H9 (cell line): ENCODE results near the gene LRRC17. TPM values are rescaled to one million over a fixed set of nuclear protein-coding genes. Genes with fewer than 3 reads are reported as not detected.

Experiments used
- DNase-seq: peaks from one replicate; pipeline ENCODE4 v3.0.0-alpha.2; 2017
- H2AFZ ChIP-seq: one replicate; pipeline ENCODE4 v1.6.1; 2013; ENCODE audit warnings: mild to moderate bottlenecking, low read length, control low read depth, moderate library complexity
- H2AK5ac ChIP-seq: 2 replicates; pipeline ENCODE4 v1.6.1; 2013; ENCODE audit warnings: low read length, control low read depth, mixed read lengths; ENCODE audit not compliant: insufficient read length
- H2BK120ac ChIP-seq: one replicate; pipeline ENCODE4 v1.6.1; 2013; ENCODE audit warnings: low read depth, mild to moderate bottlenecking, low read length, control low read depth, inconsistent platforms; ENCODE audit not compliant: poor library complexity, severe bottlenecking
- H2BK12ac ChIP-seq: 2 replicates; pipeline ENCODE4 v1.6.1; 2013; ENCODE audit warnings: low read length, control low read depth, mixed read lengths, low read depth; ENCODE audit not compliant: insufficient read length
- H2BK15ac ChIP-seq: 2 replicates; pipeline ENCODE4 v1.6.1; 2013; ENCODE audit warnings: low read depth, low read length, control low read depth
- H2BK20ac ChIP-seq: one replicate; pipeline ENCODE4 v1.6.1; 2013; ENCODE audit warnings: low read depth, mild to moderate bottlenecking, low read length, control low read depth, inconsistent platforms; ENCODE audit not compliant: poor library complexity, severe bottlenecking
- H2BK5ac ChIP-seq: 2 replicates; pipeline ENCODE4 v1.6.1; 2013; ENCODE audit warnings: low read length, control low read depth, mixed read lengths; ENCODE audit not compliant: insufficient read length
- H3K14ac ChIP-seq: 2 replicates; pipeline ENCODE4 v1.6.1; 2013; ENCODE audit warnings: low read length, control low read depth; ENCODE audit not compliant: insufficient read depth
- H3K18ac ChIP-seq: 2 replicates; pipeline ENCODE4 v1.6.1; 2013; ENCODE audit warnings: low read depth, mild to moderate bottlenecking, mixed read lengths, low read length, control low read depth; ENCODE audit not compliant: insufficient read length
- H3K23ac ChIP-seq: 2 replicates; pipeline ENCODE4 v1.6.1; 2013; ENCODE audit warnings: low read length, control low read depth, mixed read lengths, low read depth; ENCODE audit not compliant: insufficient read length
- H3K23me2 ChIP-seq: 2 replicates; pipeline ENCODE4 v1.6.1; 2013; ENCODE audit warnings: low read depth, mild to moderate bottlenecking, mixed read lengths, low read length, control low read depth; ENCODE audit not compliant: insufficient read length, poor library complexity, severe bottlenecking
- H3K27ac ChIP-seq: 2 replicates; pipeline ENCODE4 v1.5.1; 2013; ENCODE audit warnings: low read length, control low read depth, mixed read lengths, low read depth; ENCODE audit not compliant: insufficient read length
- H3K27me3 ChIP-seq: 2 replicates; pipeline ENCODE4 v1.6.1; 2013; ENCODE audit warnings: low read length, control low read depth, inconsistent platforms; ENCODE audit not compliant: insufficient read depth
- H3K4ac ChIP-seq: 2 replicates; pipeline ENCODE4 v1.6.1; 2013; ENCODE audit warnings: low read depth, mild to moderate bottlenecking, control low read depth, inconsistent platforms, low read length, moderate library complexity
- H3K4me1 ChIP-seq: 2 replicates; pipeline ENCODE4 v1.6.1; 2013; ENCODE audit warnings: low read length, control low read depth, inconsistent platforms; ENCODE audit not compliant: insufficient read depth
- H3K4me2 ChIP-seq: 2 replicates; pipeline ENCODE4 v1.6.1; 2013; ENCODE audit warnings: low read length, control low read depth, mixed read lengths; ENCODE audit not compliant: insufficient read length, insufficient read depth
- H3K56ac ChIP-seq: 2 replicates; pipeline ENCODE4 v1.6.1; 2013; ENCODE audit warnings: low read depth, mild to moderate bottlenecking, mixed read lengths, low read length, control low read depth; ENCODE audit not compliant: insufficient read length
- H3K79me1 ChIP-seq: 2 replicates; pipeline ENCODE4 v1.6.1; 2013; ENCODE audit warnings: low read depth, mild to moderate bottlenecking, moderate library complexity, low read length, control low read depth, inconsistent platforms; ENCODE audit not compliant: insufficient read depth, poor library complexity, severe bottlenecking
- H3K79me2 ChIP-seq: 2 replicates; pipeline ENCODE4 v1.6.1; 2013; ENCODE audit warnings: low read length, control low read depth, inconsistent platforms; ENCODE audit not compliant: insufficient read depth
- H3K9ac ChIP-seq: 2 replicates; pipeline ENCODE4 v1.6.1; 2013; ENCODE audit warnings: low read length, control low read depth, mixed read lengths; ENCODE audit not compliant: insufficient read length; ENCODE audit errors: extremely low read depth
- H3K9me3 ChIP-seq: one replicate; pipeline ENCODE4 v1.6.1; 2013; ENCODE audit warnings: low read depth, low read length, inconsistent platforms; ENCODE audit not compliant: control insufficient read depth
- H3T11ph ChIP-seq: one replicate; pipeline ENCODE4 v1.6.1; 2013; ENCODE audit warnings: mild to moderate bottlenecking, low read length, control low read depth, inconsistent platforms
- H4K20me1 ChIP-seq: one replicate; pipeline ENCODE4 v1.6.1; 2013; ENCODE audit not compliant: control insufficient read depth, insufficient read length, insufficient read depth
- H4K5ac ChIP-seq: 2 replicates; pipeline ENCODE4 v1.6.1; 2013; ENCODE audit warnings: low read depth, mild to moderate bottlenecking, mixed read lengths, low read length, control low read depth; ENCODE audit not compliant: insufficient read length
- H4K8ac ChIP-seq: replicated peaks from 2 replicates; pipeline ENCODE4 v1.6.1; 2013; ENCODE audit warnings: low read length, control low read depth, mixed read lengths, low read depth; ENCODE audit not compliant: insufficient read length
- H4K91ac ChIP-seq: 2 replicates; pipeline ENCODE4 v1.6.1; 2013; ENCODE audit warnings: low read depth, mild to moderate bottlenecking, moderate library complexity, mixed read lengths, low read length, control low read depth; ENCODE audit not compliant: insufficient read length
- H3K27ac Mint-ChIP-seq, 3 experiments: 2 replicates in 2 of 3; 3 replicates in 1 of 3; pipeline ENCODE4 v1.8.0; 2020 to 2021; ENCODE audit warnings: mixed read lengths in 3 of 3, mild to moderate bottlenecking in 1 of 3, moderate library complexity in 1 of 3
- H3K27me3 Mint-ChIP-seq: 2 replicates; pipeline ENCODE4 v1.8.0; 2021; ENCODE audit warnings: low read depth, mild to moderate bottlenecking, moderate library complexity, mixed read lengths
- H3K36me3 Mint-ChIP-seq, 3 experiments: 2 replicates in 2 of 3; 3 replicates in 1 of 3; pipeline ENCODE4 v1.8.0; 2020 to 2021; ENCODE audit warnings: low read depth in 3 of 3, mixed read lengths in 3 of 3; ENCODE audit not compliant: insufficient read depth in 1 of 3
- H3K4me1 Mint-ChIP-seq, 2 experiments: 2 replicates each; pipeline ENCODE4 v1.8.0; 2020; ENCODE audit warnings: mixed read lengths in 2 of 2
- H3K4me3 Mint-ChIP-seq, 2 experiments: 2 replicates in 1 of 2; 3 replicates in 1 of 2; pipeline ENCODE4 v1.8.0; 2020 to 2021; ENCODE audit warnings: mild to moderate bottlenecking in 2 of 2, mixed read lengths in 2 of 2, moderate library complexity in 1 of 2
- H3K9me3 Mint-ChIP-seq, 2 experiments: 2 replicates in 1 of 2; 3 replicates in 1 of 2; pipeline ENCODE4 v1.8.0; 2020; ENCODE audit warnings: mild to moderate bottlenecking in 2 of 2, mixed read lengths in 2 of 2, moderate library complexity in 1 of 2
- CTCF ChIP-seq: fragments of 200-600 bp; sonication (generic); conservative IDR thresholded peaks from 3 replicates; pipeline ENCODE4 v1.8.0; 2021; ENCODE audit warnings: antibody characterized with exemption, mild to moderate bottlenecking
- WGBS: extraction: QIAGEN DNeasy Blood & Tissue Kit; methylation state at CpG from one replicate; pipeline ENCODE4 v1.1.7; 2013; ENCODE audit warnings: missing lambda C conversion rate, low lambda C conversion rate, mixed read lengths; ENCODE audit not compliant: insufficient read length; ENCODE audit errors: extremely low coverage; 5-methylcytosine and 5-hydroxymethylcytosine counted together
- total RNA-seq: library from RNA; stranded (reverse); gene quantifications from 2 replicates; pipeline ENCODE4 v1.2.1, GENCODE V29; 2021

LRRC17 gene
- total RNA-seq, 1 experiment from 2014 or later = 2.0 TPM

- Histone ChIP-seq H4K20me1 (no peaks in the 10 kb centered on the region), H3K18ac (no peak overlapping the region), H2AFZ (no peak overlapping the region), H3K4me1 (no peaks in the 10 kb centered on the region), H3K23me2 (no peaks in the 10 kb centered on the region), H3K23ac (no peak overlapping the region), H4K8ac (no peak overlapping the region), H2BK15ac (no peak overlapping the region), H2BK120ac (no peak overlapping the region), H3K27me3 (no peaks in the 10 kb centered on the region), H2BK12ac (no peak overlapping the region), H3K14ac (no peak overlapping the region), H3K9ac (no peak overlapping the region), H2BK20ac (no peak overlapping the region), H3K79me1 (no peaks in the 10 kb centered on the region), H3K56ac (no peak overlapping the region), H4K5ac (no peak overlapping the region), H2BK5ac (no peak overlapping the region), H4K91ac (no peak overlapping the region), H3K27ac (no peak overlapping the region), H3K9me3 (no peaks in the 10 kb centered on the region), H3K4me2 (no peak overlapping the region), H3K4ac (no peak overlapping the region), H2AK5ac (no peak overlapping the region), H3T11ph (no peak overlapping the region), H3K79me2 (no peaks in the 10 kb centered on the region)
- Mint-ChIP-seq H3K4me3 (no peak overlapping the region), H3K9me3 (no peaks in the 10 kb centered on the region), H3K27me3 (no peaks in the 10 kb centered on the region), H3K27ac (no peak overlapping the region), H3K4me1 (peaks cover 0 to 2% of the 10 kb centered on the region in 2 experiments; a peak in 1 of 4 replicates), H3K36me3 (no peaks in the 10 kb centered on the region; a peak in 2 of 7 replicates)
- TF ChIP-seq CTCF = no peak
- 100% methylated on average over 1 of the region's 5 CpGs for WGBS
- DNase-seq = no peak
Observed at GRCh38 chr7:102890971-102891692, 21.7 kb upstream of the LRRC17 start.
